Trophoblast cell (in vitro differentiated cells and primary cell): ENCODE measurements around the gene SAMD14.

ENCODE experiments used
- DNase-seq, 2 donors: peaks; one replicate each; pipeline ENCODE4 v3.0.0-alpha.2; 2016
- H2AFZ ChIP-seq: 2 replicates; pipeline ENCODE4 v1.6.1; 2013; ENCODE audit warnings: low read length, moderate library complexity, mild to moderate bottlenecking; ENCODE audit not compliant: insufficient read depth, poor library complexity
- H2AK5ac ChIP-seq: 2 replicates; pipeline ENCODE4 v1.6.1; 2013; ENCODE audit warnings: mild to moderate bottlenecking, low read length
- H2BK120ac ChIP-seq: 2 replicates; pipeline ENCODE4 v1.6.1; 2013; ENCODE audit warnings: low read length, mild to moderate bottlenecking, moderate library complexity; ENCODE audit not compliant: insufficient read depth, poor library complexity
- H2BK12ac ChIP-seq: 2 replicates; pipeline ENCODE4 v1.6.1; 2013; ENCODE audit warnings: mild to moderate bottlenecking, low read length, moderate library complexity
- H2BK5ac ChIP-seq: 2 replicates; pipeline ENCODE4 v1.6.1; 2013; ENCODE audit warnings: low read length, low read depth, moderate library complexity, mild to moderate bottlenecking; ENCODE audit not compliant: poor library complexity
- H3K14ac ChIP-seq: 2 replicates; pipeline ENCODE4 v1.6.1; 2013; ENCODE audit warnings: mild to moderate bottlenecking, low read length
- H3K18ac ChIP-seq: 2 replicates; pipeline ENCODE4 v1.6.1; 2013; ENCODE audit warnings: mild to moderate bottlenecking, low read length
- H3K23ac ChIP-seq: 2 replicates; pipeline ENCODE4 v1.6.1; 2013; ENCODE audit warnings: low read length
- H3K27ac ChIP-seq: 2 replicates; pipeline ENCODE4 v1.5.1; 2013; ENCODE audit warnings: low read depth, mild to moderate bottlenecking, inconsistent platforms, low read length, moderate library complexity
- H3K27me3 ChIP-seq: 2 replicates; pipeline ENCODE4 v1.6.1; 2013; ENCODE audit warnings: inconsistent platforms, mild to moderate bottlenecking, low read length, moderate library complexity; ENCODE audit not compliant: insufficient read depth
- H3K36me3 ChIP-seq, 2 experiments: 1 replicate in 1 of 2; 2 replicates in 1 of 2; pipeline ENCODE4 v1.6.1; 2013; ENCODE audit warnings: low read length in 2 of 2, mild to moderate bottlenecking in 2 of 2, moderate library complexity in 1 of 2; ENCODE audit not compliant: insufficient read depth in 2 of 2, control insufficient read depth in 1 of 2
- H3K4ac ChIP-seq: 2 replicates; pipeline ENCODE4 v1.6.1; 2013; ENCODE audit warnings: low read depth, mild to moderate bottlenecking, low read length, moderate library complexity
- H3K4me1 ChIP-seq, 2 experiments: 1 replicate in 1 of 2; 2 replicates in 1 of 2; pipeline ENCODE4 v1.6.1; 2013; ENCODE audit warnings: low read length in 2 of 2, mild to moderate bottlenecking in 2 of 2, moderate library complexity in 1 of 2; ENCODE audit not compliant: insufficient read depth in 2 of 2, control insufficient read depth in 1 of 2
- H3K4me2 ChIP-seq: 2 replicates; pipeline ENCODE4 v1.6.1; 2013; ENCODE audit warnings: inconsistent platforms, mild to moderate bottlenecking, low read length, moderate library complexity
- H3K4me3 ChIP-seq: 2 replicates; pipeline ENCODE4 v1.5.1; 2013; ENCODE audit warnings: mild to moderate bottlenecking, low read depth, low read length, inconsistent platforms
- H3K79me1 ChIP-seq: one replicate; pipeline ENCODE4 v1.6.1; 2013; ENCODE audit warnings: low read length
- H3K79me2 ChIP-seq: 2 replicates; pipeline ENCODE4 v1.6.1; 2013; ENCODE audit warnings: low read length, mild to moderate bottlenecking; ENCODE audit not compliant: control insufficient read depth, insufficient read depth, poor library complexity
- H3K9ac ChIP-seq: 2 replicates; pipeline ENCODE4 v1.6.1; 2013; ENCODE audit warnings: mild to moderate bottlenecking, low read length
- H3K9me3 ChIP-seq: 2 replicates; pipeline ENCODE4 v1.6.1; 2013; ENCODE audit warnings: low read depth, mild to moderate bottlenecking, control low read depth, inconsistent platforms, low read length; ENCODE audit not compliant: insufficient read depth
- H4K12ac ChIP-seq: 2 replicates; pipeline ENCODE4 v1.6.1; 2013; ENCODE audit warnings: low read depth, mild to moderate bottlenecking, low read length, moderate library complexity
- H4K8ac ChIP-seq: 2 replicates; pipeline ENCODE4 v1.6.1; 2013; ENCODE audit warnings: low read depth, mild to moderate bottlenecking, low read length, moderate library complexity
- H4K91ac ChIP-seq: one replicate; pipeline ENCODE4 v1.6.1; 2013; ENCODE audit warnings: low read depth, mild to moderate bottlenecking, low read length, moderate library complexity
- WGBS: extraction: QIAGEN DNeasy Blood & Tissue Kit; methylation state at CpG from one replicate; pipeline ENCODE4 v1.1.7; 2013; ENCODE audit warnings: missing lambda C conversion rate; ENCODE audit not compliant: insufficient read length, insufficient coverage; ENCODE audit errors: extremely low coverage; 5-methylcytosine and 5-hydroxymethylcytosine counted together

SAMD14 gene

DNA sequence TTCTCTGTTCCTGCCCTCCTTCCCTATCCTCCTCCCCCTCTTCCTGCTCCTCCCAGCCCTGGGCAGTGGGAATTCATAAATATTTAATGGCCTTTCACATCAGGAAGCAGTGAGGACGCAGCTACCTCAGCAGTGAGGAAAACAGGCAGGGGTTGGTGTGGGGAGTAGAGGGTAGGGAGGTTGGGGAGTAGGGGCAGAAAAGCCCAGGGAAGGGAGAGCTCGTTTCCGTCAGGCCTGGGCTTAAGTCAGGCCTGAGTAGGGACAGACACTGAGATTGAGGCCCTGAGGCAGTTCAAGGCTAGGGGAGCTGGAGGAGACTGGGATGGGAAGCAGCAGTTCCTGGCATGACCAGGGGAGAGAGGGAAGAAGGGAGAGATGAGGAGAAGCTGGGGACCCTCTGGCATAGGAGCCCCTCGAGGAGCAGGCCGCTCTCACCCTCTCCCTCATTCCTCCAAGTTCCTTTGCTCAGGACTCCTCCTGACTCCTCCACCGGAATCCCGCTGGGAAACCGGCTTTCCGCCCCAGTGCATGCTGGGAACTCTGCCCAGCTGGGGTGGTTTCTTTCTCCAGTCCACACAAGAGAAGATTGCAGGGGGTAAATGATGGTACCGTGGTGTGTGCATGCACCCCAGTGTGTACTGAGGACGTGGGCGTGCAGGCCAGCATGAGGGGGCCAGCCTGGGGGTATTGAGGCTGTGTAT lies 6.2 kb downstream of the SAMD14 start:
- no peaks in the 10 kb centered on the region for H3K36me3 ChIP-seq
- no peaks in the 10 kb centered on the region for H3K27me3 ChIP-seq
- no peak overlapping the region for H3K9ac ChIP-seq
- peak overlapping the region; percentile 28 for H2AK5ac ChIP-seq
- H2BK120ac ChIP-seq: peak overlapping the region; percentile 13
- peak overlapping the region; percentile 28 for H2BK12ac ChIP-seq
- H3K79me2 ChIP-seq: no peaks in the 10 kb centered on the region
- WGBS: no CpG with 5 or more reads among the region's 12 CpGs
- H3K14ac ChIP-seq: no peak overlapping the region
- peaks cover 13% of the 10 kb centered on the region for H3K79me1 ChIP-seq
- no peak overlapping the region for H3K4ac ChIP-seq
- no peak overlapping the region for H2BK5ac ChIP-seq
- H3K23ac ChIP-seq: no peak overlapping the region
- H3K9me3 ChIP-seq: peaks cover 3% of the 10 kb centered on the region
- H3K4me3 ChIP-seq: no peak overlapping the region
- peaks cover 23 to 27% of the 10 kb centered on the region in 2 experiments for H3K4me1 ChIP-seq
- H3K4me2 ChIP-seq: no peak overlapping the region
- peak overlapping the region; percentile 42 for H3K27ac ChIP-seq
- no peak overlapping the region for H3K18ac ChIP-seq
- H4K91ac ChIP-seq: peak overlapping the region; percentile 2
- no peak for DNase-seq
- H4K12ac ChIP-seq: peak overlapping the region; percentile 6
- H4K8ac ChIP-seq: peak overlapping the region; percentile 30
- peak overlapping the region; percentile 9 for H2AFZ ChIP-seq

DNA sequence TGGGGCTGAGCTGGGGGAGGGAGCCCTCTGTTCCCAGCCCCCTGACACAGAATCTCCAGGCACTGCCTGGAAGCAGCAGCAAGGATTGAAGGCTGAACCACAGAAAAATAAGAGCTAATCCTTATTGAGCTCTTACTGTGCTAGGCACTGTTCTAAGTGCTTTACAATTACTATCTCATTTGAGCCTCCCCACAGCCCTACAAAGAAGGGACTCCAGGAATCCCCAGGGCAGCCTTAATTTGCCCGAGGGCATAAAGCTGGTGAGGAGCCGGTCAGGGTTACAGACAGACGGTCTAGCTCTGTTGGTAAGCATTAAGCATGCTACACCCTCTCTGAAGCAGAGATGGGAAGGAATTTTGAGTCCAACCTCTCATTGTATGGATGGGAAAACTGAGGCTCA lies 7.0 kb downstream of the SAMD14 start:
- peak overlapping the region; percentile 42 for H3K27ac ChIP-seq
- no peak overlapping the region for H2AFZ ChIP-seq
- no CpG with 5 or more reads among the region's 3 CpGs for WGBS
- peak overlapping the region; percentile 27 for H2BK5ac ChIP-seq
- H3K79me1 ChIP-seq: peaks cover 8% of the 10 kb centered on the region
- DNase-seq: no peak
- H3K18ac ChIP-seq: peak overlapping the region; percentile 50
- H3K79me2 ChIP-seq: no peaks in the 10 kb centered on the region
- no peak overlapping the region for H3K4me2 ChIP-seq
- peak overlapping the region; percentile 6 for H3K9ac ChIP-seq
- H3K27me3 ChIP-seq: no peaks in the 10 kb centered on the region
- peak overlapping the region; percentile 28 for H2AK5ac ChIP-seq
- no peak overlapping the region for H3K4me3 ChIP-seq
- H3K23ac ChIP-seq: no peak overlapping the region
- peaks cover 16 to 20% of the 10 kb centered on the region in 2 experiments for H3K4me1 ChIP-seq
- H2BK120ac ChIP-seq: peak overlapping the region; percentile 48
- no peak overlapping the region for H4K12ac ChIP-seq
- peak overlapping the region; percentile 30 for H4K8ac ChIP-seq
- peak overlapping the region; percentile 28 for H2BK12ac ChIP-seq
- H3K14ac ChIP-seq: peak overlapping the region; percentile 45
- H3K9me3 ChIP-seq: peaks cover 3% of the 10 kb centered on the region
- H3K4ac ChIP-seq: no peak overlapping the region
- no peaks in the 10 kb centered on the region for H3K36me3 ChIP-seq
- peak overlapping the region; percentile 60 for H4K91ac ChIP-seq

DNA sequence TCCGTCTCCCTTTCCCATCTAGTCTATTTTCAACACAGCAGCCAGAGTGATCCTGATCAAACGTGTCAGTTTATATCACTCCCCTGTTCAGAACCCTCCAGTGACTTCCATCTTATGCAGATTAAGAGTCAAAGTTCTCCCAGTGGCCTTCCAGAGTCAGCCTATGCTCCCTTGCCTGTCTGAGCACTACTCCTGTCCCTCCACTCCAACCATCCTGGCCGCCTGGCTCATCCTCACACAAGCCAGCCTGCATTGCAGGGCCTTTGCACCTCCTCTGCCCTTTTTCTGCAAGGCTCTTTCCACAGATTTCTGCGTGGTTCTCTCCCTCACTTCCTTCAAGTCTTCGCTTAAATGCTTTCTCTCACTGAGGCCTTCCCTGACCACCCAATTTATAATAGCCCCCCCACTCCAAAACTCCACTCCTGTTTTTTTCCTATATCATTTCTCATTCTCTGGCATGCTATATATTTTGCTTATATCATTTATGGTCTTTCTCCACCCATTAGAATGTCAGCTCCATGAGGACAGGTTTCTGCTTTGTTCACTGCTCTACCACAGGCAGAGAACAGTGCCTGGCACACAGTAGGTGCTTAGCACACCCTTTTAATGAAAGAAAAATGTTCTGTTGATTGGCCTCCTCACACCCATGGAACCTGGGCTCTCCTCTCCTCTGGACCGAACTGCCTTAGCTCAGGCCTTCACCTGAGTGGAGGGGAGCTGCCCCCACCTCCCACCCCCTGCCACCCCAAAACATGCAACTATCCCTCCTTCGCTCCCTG lies 9.3 kb downstream of the SAMD14 start:
- Histone ChIP-seq H3K4me2 (no peak overlapping the region), H4K8ac (no peak overlapping the region), H3K14ac (no peak overlapping the region), H3K9ac (no peak overlapping the region), H3K27ac (no peak overlapping the region), H2BK5ac (no peak overlapping the region), H3K27me3 (no peaks in the 10 kb centered on the region), H3K4me3 (no peak overlapping the region), H3K79me1 (peaks cover 7% of the 10 kb centered on the region), H3K18ac (no peak overlapping the region), H2BK12ac (no peak overlapping the region), H3K4me1 (peaks cover 15 to 20% of the 10 kb centered on the region in 2 experiments), H4K12ac (no peak overlapping the region), H2AK5ac (no peak overlapping the region), H3K9me3 (peaks cover 3% of the 10 kb centered on the region), H2BK120ac (no peak overlapping the region), H3K23ac (no peak overlapping the region), H2AFZ (no peak overlapping the region), H3K79me2 (no peaks in the 10 kb centered on the region), H4K91ac (no peak overlapping the region), H3K4ac (no peak overlapping the region), H3K36me3 (no peaks in the 10 kb centered on the region)
- no CpG with 5 or more reads among the region's 7 CpGs for WGBS
- DNase-seq: no peak

DNA sequence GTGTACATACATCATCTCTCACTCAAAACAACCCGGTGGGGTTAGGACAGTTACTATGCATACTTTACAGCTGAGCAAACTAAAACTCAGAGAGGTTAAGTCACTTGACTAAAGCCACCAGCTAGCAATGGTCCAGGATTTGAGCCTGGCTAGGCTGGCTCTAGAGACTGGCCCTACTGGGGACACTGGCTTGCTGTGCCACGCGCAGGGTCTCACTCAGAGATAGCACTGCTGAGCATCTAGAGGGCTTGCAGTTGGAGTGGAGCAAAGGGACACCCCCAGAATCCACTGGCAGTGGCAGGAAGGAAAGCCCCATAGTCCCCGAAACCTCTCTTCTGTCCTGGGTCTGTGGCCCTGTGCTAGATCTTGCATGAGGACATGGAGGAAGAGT lies 11.1 kb downstream of the SAMD14 start:
- Histone ChIP-seq H3K4me1 (peaks cover 12 to 17% of the 10 kb centered on the region in 2 experiments), H3K79me1 (peaks cover 7% of the 10 kb centered on the region), H3K23ac (no peak overlapping the region), H3K79me2 (no peaks in the 10 kb centered on the region), H4K91ac (no peak overlapping the region), H3K27me3 (no peaks in the 10 kb centered on the region), H3K14ac (no peak overlapping the region), H3K4me3 (no peak overlapping the region), H3K4me2 (no peak overlapping the region), H3K27ac (no peak overlapping the region), H2AFZ (no peak overlapping the region), H3K9me3 (peaks cover 2% of the 10 kb centered on the region), H2BK5ac (no peak overlapping the region), H3K9ac (no peak overlapping the region), H3K18ac (no peak overlapping the region), H3K36me3 (peaks cover 6 to 7% of the 10 kb centered on the region in 2 experiments), H4K12ac (no peak overlapping the region), H2BK120ac (no peak overlapping the region), H2AK5ac (no peak overlapping the region), H4K8ac (no peak overlapping the region), H2BK12ac (no peak overlapping the region), H3K4ac (no peak overlapping the region)
- DNase-seq: no peak
- no CpG with 5 or more reads among the region's 4 CpGs for WGBS
